CD14-positive monocyte (primary cell): ENCODE results near the gene CPNE9. TPM values are rescaled to one million over a fixed set of nuclear protein-coding genes. Genes with fewer than 3 reads are reported as not detected.

Experiments
- DNase-seq, 3 donors: peaks; one replicate each; pipeline ENCODE4 v3.0.0-alpha.2; 2011 to 2022
- H2AFZ ChIP-seq: 2 replicates; pipeline ENCODE4 v1.6.0; 2012; ENCODE audit warnings: mild to moderate bottlenecking, low read depth, low read length, inconsistent platforms; ENCODE audit not compliant: insufficient read depth, poor library complexity, severe bottlenecking
- H3K27ac ChIP-seq, 2 donors: 1 replicate in 1 of 2; 2 replicates in 1 of 2; pipeline ENCODE4 v1.5.1; 2012 to 2013; ENCODE audit warnings: low read length in 2 of 2, control low read depth in 1 of 2, inconsistent platforms in 1 of 2, low read depth in 1 of 2, mild to moderate bottlenecking in 1 of 2
- H3K27me3 ChIP-seq, 2 donors: one replicate each; pipeline versions ENCODE4 v1.6.0 to v1.6.1; 2011 to 2013; ENCODE audit warnings: low read length in 2 of 2; ENCODE audit not compliant: control insufficient read depth in 2 of 2, insufficient read depth in 2 of 2
- H3K36me3 ChIP-seq, 2 donors: replicated peaks in 1 of 2; 1 replicate in 1 of 2; 2 replicates in 1 of 2; pipeline versions ENCODE4 v1.5.1 to v1.6.1; 2012 to 2013; ENCODE audit warnings: low read length in 2 of 2, control low read depth in 1 of 2, inconsistent platforms in 1 of 2, mild to moderate bottlenecking in 1 of 2; ENCODE audit not compliant: insufficient read depth in 2 of 2, control insufficient read depth in 1 of 2
- H3K4me1 ChIP-seq, 2 donors: 1 replicate in 1 of 2; 2 replicates in 1 of 2; pipeline versions ENCODE4 v1.5.1 to v1.6.1; 2012 to 2013; ENCODE audit warnings: low read length in 2 of 2, control low read depth in 1 of 2, inconsistent platforms in 1 of 2, mild to moderate bottlenecking in 1 of 2, moderate library complexity in 1 of 2; ENCODE audit not compliant: insufficient read depth in 2 of 2, control insufficient read depth in 1 of 2
- H3K4me2 ChIP-seq: replicated peaks from 2 replicates; pipeline ENCODE3; 2012; ENCODE audit warnings: low read length, moderate library complexity, mild to moderate bottlenecking; ENCODE audit not compliant: poor library complexity, severe bottlenecking; ENCODE audit errors: extremely low read depth
- H3K4me3 ChIP-seq, 3 experiments: fragments of 200-600 bp in 1 of 3; sonication (generic) in 1 of 3; replicated peaks in 1 of 3; 1 replicate in 2 of 3; 2 replicates in 1 of 3; pipeline ENCODE4 v1.5.1; 2011 to 2013; ENCODE audit warnings: low read length in 3 of 3, mild to moderate bottlenecking in 3 of 3, control low read depth in 2 of 3, low read depth in 2 of 3, inconsistent platforms in 1 of 3, moderate library complexity in 1 of 3
- H3K79me2 ChIP-seq: 2 replicates; pipeline ENCODE4 v1.6.0; 2012; ENCODE audit warnings: mild to moderate bottlenecking, control low read depth, inconsistent platforms, low read length, moderate library complexity; ENCODE audit not compliant: insufficient read depth
- H3K9ac ChIP-seq: 2 replicates; pipeline ENCODE4 v1.6.0; 2017; ENCODE audit warnings: low read length, mild to moderate bottlenecking; ENCODE audit not compliant: insufficient read depth, poor library complexity, severe bottlenecking
- H3K9me3 ChIP-seq, 2 donors: replicated peaks in 1 of 2; 1 replicate in 1 of 2; 2 replicates in 1 of 2; pipeline versions ENCODE4 v1.5.1 to v1.6.1; 2012 to 2013; ENCODE audit warnings: low read length in 2 of 2, control low read depth in 1 of 2; ENCODE audit not compliant: control insufficient read depth in 1 of 2, insufficient read depth in 1 of 2
- H4K20me1 ChIP-seq: 2 replicates; pipeline ENCODE4 v1.6.0; 2012; ENCODE audit warnings: mild to moderate bottlenecking, low read length, control low read depth, moderate library complexity; ENCODE audit not compliant: insufficient read depth
- H3K27ac Mint-ChIP-seq, 7 donors: one replicate each; pipeline ENCODE4 v1.8.0; 2020; ENCODE audit warnings: mild to moderate bottlenecking in 7 of 7, mixed read lengths in 7 of 7, moderate library complexity in 6 of 7, inconsistent platforms in 2 of 7
- H3K27me3 Mint-ChIP-seq, 3 donors: one replicate each; pipeline ENCODE4 v1.8.0; 2021 to 2022; ENCODE audit warnings: low read depth in 3 of 3, mild to moderate bottlenecking in 3 of 3, mixed read lengths in 3 of 3, moderate library complexity in 3 of 3, inconsistent platforms in 1 of 3
- H3K36me3 Mint-ChIP-seq, 2 donors: one replicate each; pipeline ENCODE4 v1.8.0; 2020; ENCODE audit warnings: mixed read lengths in 2 of 2, inconsistent platforms in 1 of 2, mild to moderate bottlenecking in 1 of 2
- H3K4me1 Mint-ChIP-seq: one replicate; pipeline ENCODE4 v1.8.0; 2020; ENCODE audit warnings: mild to moderate bottlenecking, mixed read lengths
- H3K4me3 Mint-ChIP-seq, 2 donors: one replicate each; pipeline ENCODE4 v1.8.0; 2020; ENCODE audit warnings: mild to moderate bottlenecking in 2 of 2, mixed read lengths in 2 of 2, moderate library complexity in 1 of 2
- H3K9me3 Mint-ChIP-seq, 7 donors: one replicate each; pipeline ENCODE4 v1.8.0; 2020 to 2022; ENCODE audit warnings: mixed read lengths in 7 of 7, mild to moderate bottlenecking in 6 of 7, moderate library complexity in 6 of 7, inconsistent platforms in 2 of 7
- CTCF ChIP-seq: fragments of 200-600 bp; IDR thresholded peaks from one replicate; pipeline ENCODE4 v1.8.0; 2022; ENCODE audit warnings: antibody characterized with exemption, mild to moderate bottlenecking
- WGBS: methylation state at CpG from one replicate; pipeline ENCODE4 v1.1.5; 2013; ENCODE audit warnings: missing lambda C conversion rate; ENCODE audit not compliant: insufficient coverage; 5-methylcytosine and 5-hydroxymethylcytosine counted together
- intact Hi-C, 2 donors: fragments of 100-400 bp; cut with micrococcal nuclease; formaldehyde crosslinking; loops; one replicate each; pipeline versions ENCODE4 v1.15.0 to v1.15.1; 2023
- polyA plus RNA-seq, 3 donors: library from polyadenylated mRNA; depleted of rRNA in 1 of 3; unstranded in 2 of 3; stranded (reverse) in 1 of 3; fragments of 300-500 nt in 2 of 3; fragments of >200 nt in 1 of 3; fragmentation: Illumina TruSeq in 2 of 3; gene quantifications; 1 replicate in 2 of 3; 2 replicates in 1 of 3; pipeline ENCODE4 v1.2.3, GENCODE V29; 2012 to 2021

CPNE9 gene
- polyA plus RNA-seq, 3 donors, result 0.51 to 0.55 TPM; not detected in 1

DNA sequence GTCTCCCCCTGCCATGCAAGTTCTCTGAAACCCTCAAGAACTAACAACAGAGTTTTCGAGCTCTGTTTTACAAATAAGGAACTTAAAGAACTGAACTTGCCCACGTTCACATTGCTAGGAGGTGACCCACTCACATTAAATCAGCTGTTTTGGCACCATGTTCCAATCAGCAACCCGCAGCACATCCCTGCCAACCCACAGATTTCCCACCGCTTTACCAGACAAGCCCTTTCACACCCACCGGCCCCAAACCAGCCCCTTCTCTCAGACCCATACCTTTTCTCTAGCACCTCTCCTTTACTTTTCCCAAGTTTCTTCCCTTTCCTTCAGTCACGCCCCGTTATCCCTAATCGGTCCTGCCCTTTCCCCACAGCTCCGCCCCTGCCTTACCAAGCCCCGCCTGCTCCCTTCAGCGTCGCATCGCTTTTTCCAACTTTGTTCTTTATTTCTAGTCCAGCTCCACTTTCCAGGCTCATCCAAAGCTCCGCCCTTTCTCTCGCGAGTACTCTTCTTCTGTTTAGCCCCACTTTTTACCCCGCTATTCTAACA lies 27.1 kb downstream of the CPNE9 start:
- Histone ChIP-seq H4K20me1 (peaks cover 34% of the 10 kb centered on the region), H3K4me2 (peak overlapping the region; percentile 94), H3K9me3 (no peaks in the 10 kb centered on the region), H3K79me2 (peaks cover 42% of the 10 kb centered on the region), H3K36me3 (peaks cover 13 to 19% of the 10 kb centered on the region in 2 donors), H3K4me3 (peak overlapping the region; percentile 58 to 94 (median 67)), H2AFZ (peak overlapping the region; percentile 74), H3K27me3 (no peaks in the 10 kb centered on the region), H3K27ac (peak overlapping the region; percentile 11 to 96), H3K9ac (peak overlapping the region; percentile 93), H3K4me1 (peaks cover 51 to 60% of the 10 kb centered on the region in 2 donors)
- Mint-ChIP-seq H3K4me3 (peak overlapping the region; percentile 87 to 94), H3K27ac (peak overlapping the region; percentile 82 to 97 (median 95)), H3K36me3 (peaks cover 17 to 24% of the 10 kb centered on the region in 2 donors), H3K9me3 (no peaks in the 10 kb centered on the region), H3K27me3 (peaks cover 0 to 3% (median 0%) of the 10 kb centered on the region in 3 donors), H3K4me1 (peaks cover 54% of the 10 kb centered on the region)
- intact Hi-C loops, result loop anchor here (1.0 to 5.0 kb wide), 9 partner anchors 14 to 333 kb away; partner anchors contain the start of genes ARPC4 (in 2 of the 2), MTMR14 (in 2 of the 2), TADA3 (in 2 of the 2) and FANCD2 (in 1 of the 2)
- peak; percentile 9 to 23 (median 16) for DNase-seq
- TF ChIP-seq CTCF, result no peak
- WGBS, result 0% methylated on average over 15 of the region's 17 CpGs

DNA sequence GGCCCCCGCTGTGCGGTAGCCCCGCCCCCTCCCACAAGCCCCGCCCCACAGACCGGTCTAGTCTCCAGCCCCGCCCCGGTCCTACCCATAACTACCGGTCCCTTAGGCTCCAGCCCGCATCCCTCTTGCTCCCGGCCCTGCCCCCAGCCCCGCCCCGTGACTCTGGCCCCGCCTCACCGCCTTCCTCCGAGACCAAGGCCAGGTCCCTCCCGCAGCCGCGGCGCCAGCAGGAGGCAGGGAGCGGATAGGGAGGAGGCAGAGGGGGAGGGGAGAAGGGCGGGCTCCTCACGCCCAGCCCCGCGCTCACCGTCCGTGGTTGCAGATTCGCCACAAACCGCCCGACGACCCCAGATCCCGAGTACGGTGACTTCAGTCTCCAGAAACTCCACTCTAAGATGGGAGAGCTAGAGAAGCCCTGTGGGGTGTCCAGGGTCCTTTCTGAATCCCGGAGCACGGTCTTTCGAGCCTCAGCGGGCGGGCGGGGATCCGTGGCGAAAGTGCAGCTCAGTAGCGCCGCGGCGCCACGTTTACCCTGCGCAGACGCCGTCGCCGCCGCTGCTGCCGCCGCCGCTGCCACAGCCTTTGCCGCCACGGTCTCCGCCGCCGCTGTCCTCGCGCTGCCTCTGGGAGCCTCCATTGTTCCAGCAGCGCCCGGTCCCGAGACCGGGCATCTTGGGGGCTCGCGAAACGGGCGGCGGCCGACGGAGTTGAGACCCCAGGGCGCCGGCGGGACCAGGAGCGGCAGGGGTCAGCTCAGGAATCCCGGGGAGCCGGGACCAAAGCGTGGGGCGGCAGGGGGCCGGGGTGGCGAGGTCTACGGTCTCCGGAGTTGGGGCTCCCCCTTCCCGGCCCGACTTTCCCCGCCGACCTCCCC lies 27.8 kb downstream of the CPNE9 start, which contains the start of gene BRPF1:
BRPF1 (plus strand) TSS at position 530 of the 874 bp plus-strand sequence. CDS start 2,406 bp downstream, outside the sequence.
- H3K27me3 Mint-ChIP-seq, result peaks cover 0 to 1% (median 0%) of the 10 kb centered on the region in 3 donors
- peak within 1 kb of the TSS; percentile 94 for H3K4me2 ChIP-seq
- peak within 1 kb of the TSS; percentile 81 to 94 (median 85) for H3K4me3 ChIP-seq
- intact Hi-C loops, result loop anchor here (1.0 to 5.0 kb wide), 9 partner anchors 15 to 334 kb away; partner anchors contain the start of genes ARPC4 (in 2 of the 2), MTMR14 (in 2 of the 2), TADA3 (in 2 of the 2) and FANCD2 (in 1 of the 2)
- H3K9ac ChIP-seq, result peak within 1 kb of the TSS; percentile 93
- under 1% methylated on average over 83 of the region's 88 CpGs for WGBS
- peaks cover 49% of the 10 kb centered on the region for H3K79me2 ChIP-seq
- no peaks in the 10 kb centered on the region for H3K9me3 Mint-ChIP-seq
- H3K27me3 ChIP-seq, result no peaks in the 10 kb centered on the region
- H2AFZ ChIP-seq, result peak within 1 kb of the TSS; percentile 88
- H3K9me3 ChIP-seq, result no peaks in the 10 kb centered on the region
- peak within 1 kb of the TSS; percentile 87 to 95 for H3K4me3 Mint-ChIP-seq
- peaks cover 17 to 27% of the 10 kb centered on the region in 2 donors for H3K36me3 ChIP-seq
- H3K4me1 ChIP-seq, result peaks cover 50 to 59% of the 10 kb centered on the region in 2 donors
- H4K20me1 ChIP-seq, result peaks cover 42% of the 10 kb centered on the region
- no peak for TF ChIP-seq CTCF
- H3K27ac ChIP-seq, result peak within 1 kb of the TSS; percentile 90 to 96
- H3K36me3 Mint-ChIP-seq, result peaks cover 21 to 30% of the 10 kb centered on the region in 2 donors
- peaks cover 57% of the 10 kb centered on the region for H3K4me1 Mint-ChIP-seq
- H3K27ac Mint-ChIP-seq, result peak within 1 kb of the TSS; percentile 91 to 99 (median 97)
- DNase-seq, result peak; percentile 99 to 100 (median 99)
